Frontal cortex (tissue), 4 donors: ENCODE results near the gene CORIN. TPM values are rescaled to one million over a fixed set of nuclear protein-coding genes. Genes with fewer than 3 reads are reported as not detected.
A peak's percentile ranks its signal among the peaks of the same experiment; 100 is the strongest.

Experiments used
- DNase-seq, 2 donors: peaks; one replicate each; pipeline ENCODE4 v3.0.0; 2012; ENCODE audit warnings: low spot score in 2 of 2
- FAIRE-seq: peaks from 2 replicates; lab custom pipeline; 2012; peaks lifted over from hg19 to GRCh38; lab: Jason Lieb, UNC
- total RNA-seq: library from RNA; depleted of rRNA; stranded (reverse); fragments of >200 nt; gene quantifications from one replicate; pipeline ENCODE4 v1.2.3, GENCODE V29; 2014
- donor health status: control.
- donor health status: control.
- donor health status: control.

Gene CORIN
- total RNA-seq, 1 donor from 2014 or later: 0.82 TPM

DNA sequence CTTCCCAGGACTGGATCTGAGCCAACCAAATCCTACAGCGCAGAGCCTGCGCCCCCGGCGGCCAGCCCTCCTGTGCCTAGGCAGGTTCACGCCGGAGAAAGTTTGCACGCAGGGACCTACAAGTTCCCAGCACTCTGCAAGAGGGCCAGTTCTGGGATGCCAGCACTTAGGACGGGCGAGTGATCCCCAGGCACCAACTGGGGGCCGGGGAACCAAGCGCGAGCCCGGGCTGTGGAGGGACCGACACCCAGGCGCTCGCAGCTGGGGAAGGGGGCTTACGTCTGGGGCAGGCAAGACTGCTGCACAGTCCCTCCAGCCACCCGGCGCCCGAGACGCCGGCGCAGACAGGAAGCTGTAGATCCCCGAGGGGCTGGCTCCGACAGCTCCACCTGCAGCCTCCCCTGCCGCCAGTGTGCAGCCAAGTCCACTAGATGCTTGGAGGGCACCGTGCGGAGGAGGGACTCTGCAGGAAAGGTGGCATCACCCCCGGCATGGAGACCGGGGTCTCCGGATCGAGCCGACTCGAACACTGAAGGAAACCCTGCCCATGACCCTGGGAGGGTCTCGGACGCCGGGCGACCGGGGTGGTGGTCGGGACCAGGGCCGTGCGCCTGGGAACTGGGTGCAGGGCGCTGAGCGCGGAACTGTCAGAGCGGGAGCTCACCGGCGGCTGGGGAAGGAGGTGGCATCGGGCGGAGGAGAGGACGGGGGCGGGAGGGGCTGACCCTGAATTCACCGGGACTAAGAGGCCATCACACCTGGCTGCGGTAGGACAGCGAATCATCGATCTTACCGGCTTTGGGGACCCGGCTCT is 566 bp downstream of the CORIN start:
- no peak for FAIRE-seq

DNA sequence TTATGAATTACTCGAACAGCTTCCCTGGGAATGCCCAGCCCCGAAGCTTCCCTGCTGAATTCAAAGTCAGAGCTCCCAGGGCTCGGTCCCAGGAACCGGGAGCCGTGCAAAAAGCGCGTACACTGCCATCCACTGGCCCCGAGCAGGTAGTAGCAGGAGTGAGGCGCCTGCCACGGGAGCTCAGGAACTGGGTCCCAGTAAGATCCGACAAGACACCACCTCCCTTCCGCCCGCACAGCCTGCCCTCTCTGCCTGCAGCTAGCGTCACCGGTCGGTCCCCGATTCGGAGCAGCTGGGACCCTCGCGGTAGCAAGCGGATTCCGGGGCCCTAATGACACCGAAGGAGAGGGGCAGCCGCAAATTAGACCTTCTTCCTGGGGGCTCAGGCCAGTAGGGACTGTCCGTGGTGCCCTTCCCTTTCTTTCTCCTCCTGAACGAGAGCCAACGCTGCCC is 1.2 kb downstream of the CORIN start:
- FAIRE-seq: no peak
- peak; percentile 46 to 62 for DNase-seq

More for the DNA sequence above, 566 bp downstream of the CORIN start:
- DNase-seq: peak in 1 of 2 donors; percentile 19

DNA sequence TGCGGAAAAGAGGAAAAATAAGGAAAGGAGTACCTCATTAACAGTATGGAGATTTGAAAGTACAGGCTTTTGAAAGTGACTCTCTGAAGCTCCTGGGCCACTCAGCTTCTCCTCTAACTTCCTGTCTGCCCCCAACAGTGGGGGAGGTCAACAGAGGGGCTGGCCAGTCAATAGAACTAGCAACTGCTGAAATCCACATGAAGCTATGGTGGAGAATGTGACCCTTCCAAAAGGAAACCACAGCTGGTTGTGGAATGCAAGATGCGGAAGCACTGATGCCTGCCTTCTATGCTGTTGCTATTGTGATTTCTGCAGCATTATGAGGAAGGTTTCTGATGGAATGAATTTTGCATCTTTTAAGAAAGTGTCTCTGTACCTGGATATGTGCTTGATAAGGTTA is 2.4 kb downstream of the CORIN start:
- no peak for FAIRE-seq

DNA sequence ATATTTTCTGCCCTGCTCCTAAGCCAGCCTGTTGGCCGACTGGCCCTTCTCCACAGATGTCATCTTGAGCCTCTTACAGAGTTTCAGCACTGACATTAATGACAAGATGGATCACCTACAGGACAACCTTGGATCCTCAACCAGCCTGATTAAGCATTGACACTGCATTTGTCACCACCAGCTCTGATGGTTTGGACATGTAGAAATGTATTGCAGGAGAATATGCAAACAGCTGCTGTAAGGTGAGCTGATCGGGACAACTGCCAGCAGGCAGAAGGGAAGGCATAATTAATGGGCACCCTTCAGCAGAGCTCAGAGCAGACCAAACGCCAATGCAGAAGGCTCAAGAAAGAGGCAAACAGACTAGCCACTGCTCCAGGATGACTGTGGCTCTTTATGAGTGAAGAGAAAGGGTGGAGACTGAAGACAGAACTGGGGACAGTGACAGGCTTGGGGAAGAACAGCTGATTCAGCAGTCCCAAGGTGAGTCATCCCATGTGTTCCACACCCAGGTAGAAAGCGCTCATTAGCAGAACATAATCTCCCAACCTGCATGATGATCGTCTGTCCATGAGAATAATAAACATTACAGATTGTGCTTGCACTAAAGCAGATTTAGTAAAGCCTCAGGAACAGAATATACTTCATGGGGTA is 6.7 kb downstream of the CORIN start:
- DNase-seq: no peak
- FAIRE-seq: no peak

More for the DNA sequence above, 2.4 kb downstream of the CORIN start:
- no peak for DNase-seq

DNA sequence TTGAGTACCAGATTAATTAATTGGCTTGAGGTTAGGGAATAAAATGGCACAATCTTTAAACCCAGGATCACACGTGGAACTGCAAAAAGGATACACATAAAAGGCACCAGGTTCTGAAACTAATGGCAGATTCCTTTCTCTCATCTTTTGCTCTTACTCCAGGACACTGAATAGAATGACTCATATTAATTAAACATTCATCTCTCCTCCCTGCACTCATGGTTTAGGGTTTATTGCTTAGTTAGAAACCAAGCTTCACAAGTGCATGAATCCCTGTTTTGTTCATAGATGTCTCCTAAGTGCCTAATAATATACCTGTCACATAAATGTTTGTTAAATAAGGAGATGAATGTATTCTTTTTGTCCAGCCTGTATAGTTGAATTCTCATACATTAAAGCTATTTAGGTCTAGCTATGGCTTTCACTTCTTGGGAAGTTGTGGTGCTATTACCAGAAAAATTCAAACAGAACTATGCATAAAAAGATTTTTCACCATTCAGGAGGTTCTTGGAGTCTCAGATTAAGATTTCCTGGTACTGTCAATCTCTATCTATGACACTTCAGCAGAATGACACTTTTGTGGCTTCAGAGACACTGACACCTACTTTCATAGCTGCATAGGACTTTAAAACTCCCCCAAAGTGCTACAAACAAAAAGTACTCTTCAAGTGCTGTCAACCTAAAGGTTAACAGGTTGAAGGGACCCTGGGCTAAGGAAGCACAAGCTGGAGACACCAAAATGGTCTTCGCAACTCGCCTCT is 7.4 kb downstream of the CORIN start:
- FAIRE-seq (no peak), DNase-seq (no peak)

DNA sequence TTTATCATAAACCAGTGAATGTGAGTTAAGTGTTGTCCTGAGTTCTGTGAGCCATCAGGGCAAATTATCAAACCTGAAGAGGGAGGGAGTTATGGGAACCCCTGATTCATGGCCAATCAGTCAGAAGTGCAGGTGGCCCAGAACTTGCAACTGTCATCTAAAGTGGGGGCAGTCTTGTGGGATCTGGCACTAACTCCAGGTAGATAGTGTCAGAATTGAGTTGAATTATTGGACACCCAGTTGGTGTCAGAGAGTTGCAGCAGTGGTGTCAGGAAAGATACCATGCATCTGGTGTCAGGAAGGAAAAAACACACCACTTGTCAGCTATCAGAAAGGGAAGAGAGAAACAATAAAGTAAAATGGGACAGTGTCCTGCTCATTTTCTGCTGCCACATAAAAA is 8.4 kb downstream of the CORIN start:
- DNase-seq (no peak), FAIRE-seq (no peak)

DNA sequence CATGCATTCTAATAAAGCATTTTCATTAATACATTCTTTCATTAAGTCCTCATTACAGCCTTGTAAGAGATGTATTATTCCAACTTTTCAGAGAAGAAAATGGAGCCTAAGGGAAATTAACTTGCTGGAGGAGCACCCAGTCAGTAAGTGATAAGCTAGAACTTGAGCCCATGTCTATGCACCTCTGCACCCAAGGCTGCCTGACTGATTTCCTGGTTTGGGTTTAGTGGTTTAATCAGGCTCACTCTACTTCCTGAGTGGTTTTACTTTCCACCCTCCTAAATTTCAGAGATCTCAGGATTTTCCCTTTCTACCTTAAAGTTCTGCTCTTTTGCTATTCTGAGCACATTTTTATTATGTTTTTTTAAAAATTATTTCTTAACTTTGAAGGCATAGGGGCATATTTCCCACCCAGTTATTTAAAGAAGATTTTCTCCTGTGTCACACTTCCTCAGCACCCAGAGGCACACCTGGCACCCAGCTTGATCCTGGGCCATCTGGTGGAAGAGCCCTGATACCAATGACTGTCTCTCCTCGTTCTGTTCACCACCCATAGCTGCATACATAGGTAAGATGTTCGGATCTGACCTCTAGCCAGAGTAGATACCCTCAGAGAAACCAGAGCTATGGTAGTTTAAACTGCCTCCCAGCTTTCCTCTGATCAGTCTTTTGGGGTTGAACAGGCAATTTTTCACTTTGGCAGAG is 10.4 kb downstream of the CORIN start:
- FAIRE-seq: no peak

DNA sequence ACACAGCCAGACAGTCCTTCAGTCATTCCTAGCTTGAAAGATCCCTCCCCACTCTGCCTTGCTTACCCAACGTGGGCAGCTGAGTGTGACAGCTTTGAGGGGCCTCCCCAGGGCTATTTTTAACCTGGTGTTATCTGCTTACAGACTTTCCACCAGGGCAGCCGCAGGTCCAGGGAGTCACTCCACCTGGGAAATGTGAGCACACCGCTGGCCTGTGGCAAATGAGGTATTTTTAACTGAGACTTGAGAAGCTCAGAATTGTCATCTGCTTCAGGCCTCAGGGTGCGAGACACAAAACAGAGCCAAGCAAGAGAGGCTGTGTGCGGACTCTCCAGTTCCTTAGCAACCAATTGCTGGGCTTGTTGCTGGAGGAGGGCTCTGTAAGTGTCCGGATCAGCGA is 13.0 kb downstream of the CORIN start:
- no peak for FAIRE-seq
- no peak for DNase-seq

More for the DNA sequence above, 10.4 kb downstream of the CORIN start:
- no peak for DNase-seq

DNA sequence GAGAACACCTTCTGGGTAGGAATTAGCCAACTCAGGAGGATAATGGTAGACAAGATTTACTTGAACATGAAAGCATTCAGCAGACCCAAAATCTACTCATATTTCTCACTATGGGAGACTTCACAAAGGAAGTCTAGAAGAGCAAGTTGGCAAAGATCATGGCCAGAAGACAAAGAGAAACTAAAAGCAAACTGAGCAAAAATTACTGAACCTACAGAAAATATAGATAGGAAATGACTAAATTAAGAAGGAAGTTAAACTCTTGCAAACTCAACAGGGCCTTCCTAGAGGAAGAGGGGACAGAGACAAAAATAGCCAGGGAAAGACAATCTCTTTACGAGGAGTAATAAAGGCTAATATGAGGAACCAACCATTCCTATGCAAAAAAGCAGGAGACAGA is 18.7 kb downstream of the CORIN start:
- FAIRE-seq: no peak
- no peak for DNase-seq

DNA sequence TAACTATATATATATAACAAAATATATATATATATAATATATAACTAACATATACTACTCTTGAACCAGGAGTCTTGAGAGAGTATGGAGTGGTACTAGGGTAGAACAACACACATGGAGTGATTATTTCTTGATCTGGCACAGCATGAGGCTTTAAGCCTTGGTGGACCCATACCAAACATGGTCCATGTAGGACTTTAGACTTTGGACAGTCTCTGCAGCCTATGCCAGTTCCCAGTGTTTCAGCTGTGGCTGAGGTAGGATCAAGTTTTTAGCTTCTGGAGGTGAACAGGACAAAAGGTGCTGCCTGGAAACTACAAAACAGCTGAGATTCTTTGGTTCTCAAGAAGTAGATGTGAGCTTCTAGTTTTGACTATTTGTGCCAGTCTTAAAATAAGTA is 20.6 kb downstream of the CORIN start:
- FAIRE-seq (no peak), DNase-seq (no peak)

DNA sequence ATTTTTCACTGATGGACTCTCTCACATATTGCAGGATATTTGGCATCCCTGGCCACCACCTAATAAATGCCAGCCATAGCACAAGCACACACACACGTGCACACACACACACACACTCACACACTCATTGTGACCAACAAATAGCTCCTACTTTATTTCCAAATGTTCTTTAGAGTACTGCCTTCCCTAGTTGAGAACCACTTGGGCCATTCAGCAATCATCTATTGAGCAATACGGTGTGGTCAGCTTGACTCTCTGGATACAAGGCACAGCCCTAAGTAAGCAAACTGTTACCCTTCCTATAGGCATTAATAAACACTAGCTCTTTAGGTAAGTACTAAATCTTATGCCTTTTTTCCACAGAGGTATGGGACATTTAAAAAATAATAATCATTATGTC is 21.1 kb downstream of the CORIN start:
- FAIRE-seq: no peak

DNA sequence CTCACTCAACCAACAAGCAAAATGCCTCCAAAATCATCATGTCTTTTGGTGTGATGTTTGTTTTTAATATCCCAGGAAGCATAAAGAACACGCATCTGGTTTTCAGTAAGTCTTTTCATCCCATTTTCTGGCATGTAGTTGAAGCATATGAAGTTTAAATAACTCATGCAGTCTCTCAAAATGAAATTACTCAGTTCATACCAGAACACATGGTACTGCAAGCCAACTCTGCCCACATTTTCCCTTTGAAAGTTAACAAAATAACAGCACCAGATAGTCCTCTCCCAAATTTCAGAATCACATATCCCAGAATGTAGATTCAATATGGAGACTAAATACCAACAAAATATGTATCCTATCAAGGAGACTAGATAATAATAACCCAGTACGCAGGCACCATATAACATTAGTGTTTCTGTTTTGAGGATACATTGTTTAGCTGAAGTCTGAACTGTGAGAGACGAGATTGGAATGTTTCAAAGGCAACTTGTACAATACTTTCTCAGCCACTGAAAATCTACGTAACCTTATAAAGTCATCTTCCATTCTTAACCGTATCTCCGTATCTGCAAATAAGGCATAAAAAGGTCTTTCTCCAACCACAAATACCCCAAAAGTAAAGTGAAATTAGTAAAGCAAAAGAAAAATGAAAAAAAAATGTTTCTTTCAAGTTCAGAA is 23.1 kb downstream of the CORIN start:
- DNase-seq (no peak), FAIRE-seq (no peak)

More for the DNA sequence above, 21.1 kb downstream of the CORIN start:
- DNase-seq: no peak

DNA sequence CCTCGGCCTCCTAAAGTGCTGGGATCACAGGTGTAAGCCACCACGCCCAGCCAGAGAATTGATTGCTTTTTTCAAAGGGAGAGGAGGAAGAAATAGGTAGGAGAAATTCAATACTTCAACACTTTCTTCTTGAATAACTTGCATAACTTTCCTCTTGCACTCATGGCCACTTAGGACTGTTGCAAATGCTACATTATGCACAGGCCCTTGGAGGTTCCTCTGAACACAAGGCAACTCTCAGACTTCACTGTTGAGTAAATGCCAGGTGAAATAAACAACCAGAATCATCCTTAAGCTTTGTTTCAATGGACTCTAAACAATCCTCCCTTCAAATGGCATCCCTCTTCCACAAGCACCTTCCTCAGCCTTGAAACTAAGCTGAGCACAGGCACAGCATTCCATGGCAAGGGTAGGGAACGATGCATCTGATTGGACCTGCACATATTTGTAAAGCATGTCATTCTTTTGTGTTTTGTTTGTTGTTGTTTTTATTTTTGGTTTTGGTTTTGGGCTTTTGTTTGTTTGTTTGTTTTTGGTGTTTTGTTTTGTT is 28.1 kb downstream of the CORIN start:
- FAIRE-seq (no peak), DNase-seq (no peak)

DNA sequence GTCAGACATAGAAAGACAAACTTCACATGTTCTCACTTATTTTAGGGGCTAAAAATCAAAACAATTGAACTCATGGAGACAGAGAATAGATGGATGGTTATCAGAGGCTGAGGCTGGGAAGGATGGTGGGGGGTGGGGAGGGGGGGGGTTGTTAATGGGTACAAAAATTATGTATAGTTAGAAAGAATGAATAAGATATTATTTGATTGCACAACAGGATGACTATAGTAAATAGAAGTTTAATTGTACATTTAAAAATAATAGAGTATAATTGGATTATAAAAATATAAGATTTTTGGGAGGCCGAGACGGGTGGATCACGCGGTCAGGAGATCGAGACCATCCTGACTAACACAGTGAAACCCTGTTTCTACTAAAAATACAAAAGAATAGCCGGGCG is 33.3 kb downstream of the CORIN start:
- FAIRE-seq (no peak), DNase-seq (no peak)

DNA sequence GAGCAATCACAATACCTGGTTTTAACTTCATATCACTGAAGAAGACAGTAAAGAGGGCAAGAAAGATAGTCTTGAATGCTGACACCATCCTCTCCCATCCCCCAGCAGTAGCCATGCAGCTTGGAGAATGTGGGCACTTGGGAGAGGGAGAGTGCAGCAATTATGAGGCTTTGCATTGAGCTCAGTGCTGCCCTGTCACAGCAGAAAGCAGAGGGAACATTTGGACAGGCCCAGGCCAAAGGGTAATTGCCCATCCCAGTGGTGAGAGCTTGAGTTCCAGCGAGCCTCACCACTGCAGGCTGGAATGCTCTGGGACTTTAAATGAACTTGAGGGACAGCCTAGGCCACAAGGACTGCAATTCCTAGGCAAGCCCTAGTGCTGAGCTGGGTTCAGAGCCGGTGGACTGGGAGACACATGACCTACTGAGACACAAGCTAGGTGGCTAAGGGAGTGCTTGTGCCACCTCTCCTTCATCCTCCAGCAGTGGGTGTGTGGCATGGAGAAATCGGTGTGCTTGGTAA is 36.3 kb downstream of the CORIN start:
- DNase-seq (no peak), FAIRE-seq (no peak)

DNA sequence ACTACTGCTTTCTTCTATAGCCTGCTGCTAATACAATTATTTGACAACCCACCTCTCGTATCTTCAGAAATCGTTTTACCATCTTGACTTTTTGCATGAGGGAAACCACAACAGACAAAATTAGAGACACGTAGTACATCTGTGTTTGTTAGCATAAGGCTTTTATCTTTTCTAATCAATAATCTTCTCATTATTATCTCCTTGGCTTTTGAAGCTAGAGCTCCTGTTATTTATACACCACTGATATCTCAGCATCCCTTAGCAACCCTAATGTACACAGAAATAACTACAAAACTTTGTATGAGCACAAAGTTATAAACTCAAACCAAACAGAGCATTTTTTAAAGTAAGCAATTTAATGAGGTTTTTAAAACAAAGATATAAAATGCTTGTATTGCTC is 39.7 kb downstream of the CORIN start:
- no peak for FAIRE-seq
- no peak for DNase-seq

DNA sequence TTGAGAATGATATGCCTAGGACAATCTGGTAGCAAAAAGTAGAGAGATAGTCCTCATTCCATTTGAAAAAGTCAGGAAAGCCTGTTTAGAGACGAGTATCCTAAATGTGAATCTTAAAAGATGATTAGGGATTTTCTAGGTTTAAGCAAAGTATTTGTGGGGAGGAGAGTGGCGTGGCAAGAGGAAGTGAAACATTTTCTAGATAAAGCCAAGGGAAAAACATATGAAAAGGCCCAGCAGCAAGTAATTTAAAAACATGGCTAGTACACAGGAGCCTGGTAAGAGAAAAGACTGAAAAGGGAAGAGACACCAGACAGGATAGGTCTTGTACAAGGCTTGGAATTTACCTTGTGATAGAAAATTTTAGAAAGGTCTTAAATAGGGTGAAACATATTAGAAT is 45.9 kb downstream of the CORIN start:
- no peak for DNase-seq
- FAIRE-seq: no peak

DNA sequence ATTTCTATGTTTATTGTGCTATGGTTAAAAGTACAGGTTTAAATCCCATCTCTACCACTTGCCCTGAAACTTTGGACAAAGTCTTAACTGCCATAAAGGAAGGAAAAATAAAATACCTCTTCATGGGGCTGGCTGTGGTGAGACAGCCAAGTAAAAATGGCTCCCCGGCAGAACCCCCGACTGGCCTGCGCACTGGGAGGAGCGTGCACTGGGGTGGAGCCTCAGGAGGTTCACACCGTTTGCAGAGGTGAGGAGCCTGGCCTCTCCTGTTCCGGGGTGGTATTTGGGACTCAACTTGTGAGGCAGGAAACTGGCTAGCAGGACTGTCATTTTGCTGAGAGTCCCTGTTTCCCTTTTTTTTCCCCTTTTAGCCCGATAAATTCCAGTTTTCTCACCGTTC is 47.8 kb downstream of the CORIN start:
- FAIRE-seq: no peak

DNA sequence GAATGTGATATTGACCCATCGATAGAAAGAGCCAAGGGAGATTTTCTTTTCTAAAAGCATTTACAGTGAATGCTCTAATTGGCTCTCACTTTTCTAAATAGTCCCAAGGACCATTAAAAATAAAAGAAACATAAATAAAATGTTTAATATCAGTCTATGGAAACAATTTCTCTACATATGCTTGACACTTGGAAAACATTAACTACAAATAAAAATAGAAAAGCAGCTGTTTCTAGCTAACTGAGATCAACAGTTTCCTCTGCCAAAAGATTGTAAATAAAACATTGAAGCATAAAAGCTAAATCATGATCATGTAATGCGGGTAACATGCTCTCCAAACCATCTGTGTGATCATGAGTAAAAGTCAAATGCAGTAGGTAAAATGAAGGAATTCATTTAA is 49.7 kb downstream of the CORIN start:
- no peak for DNase-seq
- FAIRE-seq: no peak

More for the DNA sequence above, 47.8 kb downstream of the CORIN start:
- no peak for DNase-seq
